Thyroid gland (tissue), 4 donors: ENCODE data around the gene RNPEPL1.

Experiments
- CTCF ChIP-seq, 6 experiments: fragments of 200-600 bp in 3 of 6; fragments of 450-650 bp in 3 of 6; sonication (generic) in 3 of 6; IDR thresholded peaks; one replicate each; pipeline ENCODE4 v1.5.1; 2016 to 2019; ENCODE audit warnings: antibody characterized with exemption in 6 of 6, mild to moderate bottlenecking in 2 of 6, inconsistent platforms in 1 of 6, moderate library complexity in 1 of 6
- POLR2A ChIP-seq, 2 donors: fragments of 450-650 bp; IDR thresholded peaks; one replicate each; pipeline ENCODE4 v1.6.1; 2017; ENCODE audit warnings: antibody characterized with exemption in 2 of 2, mild to moderate bottlenecking in 2 of 2, moderate library complexity in 1 of 2

- TF ChIP-seq POLR2A (IDR thresholded peaks at IDR 0.05), result no peak
- no peak for TF ChIP-seq CTCF (IDR thresholded peaks at IDR 0.05)
Measured at GRCh38 chr2:240594511-240595380, 26.5 kb downstream of the RNPEPL1 start.
